D341Med (cell line): Measurements from ENCODE around the gene ARPP21.

ENCODE experiments used
- DNase-seq: peaks from one replicate; pipeline ENCODE4 v3.0.0; 2012; ENCODE audit warnings: low spot score

Gene ARPP21

GRCh38 chr3:35737527-35737926 lies 98.2 kb downstream of the ARPP21 start:
- DNase-seq, result no peak

- DNase-seq, result no peak
Observed at GRCh38 chr3:35737934-35738706, 98.8 kb downstream of the ARPP21 start.

- no peak for DNase-seq
Observed at GRCh38 chr3:35739181-35739809, 100.0 kb downstream of the ARPP21 start.

DNA sequence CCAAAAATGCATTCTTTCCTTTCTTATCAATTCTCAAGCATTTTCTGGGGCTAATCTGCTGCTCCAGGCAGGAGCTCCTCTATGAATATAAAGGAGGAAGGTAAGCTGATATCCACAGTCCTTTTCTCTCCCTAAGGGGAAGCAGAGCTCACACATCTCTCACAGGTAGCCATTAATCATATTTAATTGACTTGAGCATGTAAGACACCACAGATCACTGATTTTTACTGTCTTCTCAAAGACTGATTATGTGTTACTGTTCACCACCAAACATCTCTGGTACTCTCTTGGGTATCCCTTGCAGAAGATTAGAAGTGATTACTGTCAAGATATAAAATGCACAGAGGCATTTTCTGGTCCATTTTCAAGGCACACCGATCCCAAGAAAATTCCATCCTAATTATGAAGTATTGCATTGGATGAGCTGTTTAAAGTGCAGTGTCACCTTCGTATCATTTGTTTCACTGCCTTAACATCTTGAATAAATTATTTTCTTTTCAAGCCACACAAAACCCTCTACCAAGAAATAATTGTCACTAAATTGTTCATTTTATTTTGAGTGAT lies 100.7 kb downstream of the ARPP21 start:
- DNase-seq, result no peak

- no peak for DNase-seq
Observed at GRCh38 chr3:35743218-35743617, 103.9 kb downstream of the ARPP21 start.

GRCh38 chr3:35744419-35744818 lies 105.1 kb downstream of the ARPP21 start:
- DNase-seq, result no peak

- DNase-seq, result no peak
Observed at GRCh38 chr3:35745351-35745750, 106.0 kb downstream of the ARPP21 start.

- no peak for DNase-seq
Observed at GRCh38 chr3:35745802-35746484, 106.6 kb downstream of the ARPP21 start.

DNA sequence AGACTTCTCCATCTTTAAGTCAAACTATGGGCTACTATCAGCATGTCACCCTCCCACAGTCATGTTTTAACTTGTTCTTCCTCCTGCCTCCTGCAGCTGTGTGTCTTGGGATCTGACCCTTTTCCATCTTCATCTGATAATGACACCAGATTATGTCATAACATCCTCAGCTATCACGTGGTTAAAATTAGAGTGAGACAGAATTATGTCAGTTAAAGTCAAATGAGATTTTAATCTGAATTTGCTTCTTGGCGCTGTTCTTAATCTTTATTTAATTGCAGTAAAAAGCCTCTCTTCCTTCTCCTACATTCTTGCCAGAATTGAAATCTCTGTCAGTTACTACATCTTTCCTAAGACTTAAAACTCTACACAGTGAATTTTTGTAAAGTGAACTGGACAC lies 107.2 kb downstream of the ARPP21 start:
- no peak for DNase-seq

GRCh38 chr3:35748144-35748543 lies 108.8 kb downstream of the ARPP21 start:
- DNase-seq, result no peak

DNA sequence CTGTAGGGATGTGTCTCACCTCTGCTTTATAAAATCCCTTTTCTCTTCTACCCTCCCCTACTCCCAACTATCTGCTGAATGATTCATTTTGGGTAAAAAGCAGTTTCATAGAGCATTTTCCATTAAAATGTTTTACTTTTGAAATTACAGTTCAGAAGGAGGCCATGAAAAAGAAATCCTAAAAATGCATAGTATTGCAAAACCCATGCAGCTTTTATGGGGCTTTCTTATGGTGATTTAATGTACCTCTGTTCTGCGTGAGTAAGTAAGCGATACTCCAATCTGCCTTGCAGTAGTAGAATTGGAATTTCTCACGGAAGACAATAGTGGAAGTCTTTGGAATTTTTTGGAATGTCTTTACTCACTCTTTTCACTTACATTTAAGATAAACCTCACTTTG lies 111.9 kb downstream of the ARPP21 start:
- DNase-seq, result no peak

DNA sequence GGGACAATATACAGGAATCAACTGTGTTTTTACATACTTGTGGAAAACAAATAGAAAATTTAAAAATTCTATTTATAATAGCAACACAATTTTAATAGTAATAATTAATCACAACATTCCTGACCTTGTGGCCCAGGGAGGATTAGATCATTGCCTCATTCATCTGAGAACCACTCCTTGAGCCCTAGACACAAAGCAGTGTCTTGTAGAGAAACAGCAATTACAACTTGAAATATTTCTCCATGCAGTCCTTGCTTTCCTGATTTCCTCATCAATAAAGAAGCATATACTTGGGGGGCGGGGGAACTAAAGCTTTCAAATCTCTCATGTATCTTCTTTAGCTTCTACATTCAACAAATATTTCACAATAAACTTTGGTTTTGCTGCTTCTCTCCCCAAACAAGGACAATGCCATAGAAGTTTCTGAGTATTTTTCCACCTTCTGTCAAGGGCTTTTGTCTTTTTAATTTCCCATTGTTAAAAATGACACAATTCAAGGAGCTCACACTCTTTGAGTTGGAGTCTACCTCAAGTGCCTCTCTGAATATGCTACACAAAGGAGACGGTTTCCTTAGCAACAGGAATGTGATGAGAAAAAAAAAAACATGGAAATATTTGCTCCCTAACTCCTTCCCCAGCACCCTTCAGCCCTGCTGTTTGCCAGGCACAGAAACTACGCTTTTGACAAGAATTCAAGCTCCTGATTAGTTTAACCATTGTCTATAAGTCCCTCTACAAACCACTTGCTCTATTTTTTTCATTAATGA lies 118.8 kb downstream of the ARPP21 start:
- DNase-seq, result no peak

GRCh38 chr3:35760146-35760545 lies 120.8 kb downstream of the ARPP21 start:
- no peak for DNase-seq

GRCh38 chr3:35761311-35761710 lies 122.0 kb downstream of the ARPP21 start:
- DNase-seq, result no peak

DNA sequence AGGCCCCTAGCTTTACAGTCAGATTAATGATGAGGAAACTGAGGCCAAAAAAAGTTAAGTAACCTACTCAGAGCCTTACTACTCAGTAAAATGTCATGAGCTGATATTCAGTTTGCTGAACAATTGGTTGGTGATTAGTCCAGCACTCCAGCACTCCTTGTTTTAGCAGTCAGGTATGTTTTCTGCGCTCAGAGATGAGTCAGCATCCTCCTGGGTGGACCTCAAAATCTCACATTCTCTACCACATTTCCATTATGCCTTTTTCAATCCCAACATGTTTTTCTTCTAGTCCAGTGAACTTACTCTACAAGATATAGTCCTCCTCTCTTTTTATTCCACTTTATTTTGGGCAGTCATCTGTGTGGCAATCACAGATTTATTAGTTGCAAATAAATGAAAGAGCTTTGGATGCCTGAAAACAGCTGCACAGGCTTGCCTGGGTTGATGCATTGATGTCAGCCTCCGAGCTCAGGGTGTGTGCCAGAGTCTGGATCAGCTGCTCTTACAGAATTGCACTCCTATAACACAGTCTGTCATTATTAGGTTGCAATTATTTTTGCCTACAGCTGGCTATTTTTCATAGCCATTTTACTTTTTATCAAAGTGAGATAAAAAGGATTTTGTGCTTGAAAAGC lies 133.2 kb downstream of the ARPP21 start:
- no peak for DNase-seq

DNA sequence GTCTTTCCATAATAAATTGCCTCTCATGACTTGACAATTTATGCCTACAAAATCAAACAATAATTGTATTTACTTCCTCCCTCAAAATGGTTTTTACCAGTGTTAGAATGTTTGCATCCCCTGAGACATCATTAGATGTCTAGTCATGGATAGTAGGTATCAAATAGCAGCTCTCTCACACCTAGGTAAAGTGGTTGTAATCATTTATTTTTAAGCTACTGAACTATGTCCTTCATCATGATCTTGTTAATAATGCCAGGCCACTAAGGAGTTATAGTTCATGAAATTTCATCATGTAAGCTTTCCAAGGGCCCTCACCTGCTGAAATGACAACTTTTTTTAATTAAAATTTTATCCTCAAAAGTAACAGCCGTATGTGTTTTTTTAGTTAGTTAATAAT lies 134.1 kb downstream of the ARPP21 start:
- no peak for DNase-seq

- DNase-seq, result no peak
Observed at GRCh38 chr3:35776346-35776745, 137.0 kb downstream of the ARPP21 start.

- no peak for DNase-seq
Observed at GRCh38 chr3:35777065-35777464, 137.7 kb downstream of the ARPP21 start.

DNA sequence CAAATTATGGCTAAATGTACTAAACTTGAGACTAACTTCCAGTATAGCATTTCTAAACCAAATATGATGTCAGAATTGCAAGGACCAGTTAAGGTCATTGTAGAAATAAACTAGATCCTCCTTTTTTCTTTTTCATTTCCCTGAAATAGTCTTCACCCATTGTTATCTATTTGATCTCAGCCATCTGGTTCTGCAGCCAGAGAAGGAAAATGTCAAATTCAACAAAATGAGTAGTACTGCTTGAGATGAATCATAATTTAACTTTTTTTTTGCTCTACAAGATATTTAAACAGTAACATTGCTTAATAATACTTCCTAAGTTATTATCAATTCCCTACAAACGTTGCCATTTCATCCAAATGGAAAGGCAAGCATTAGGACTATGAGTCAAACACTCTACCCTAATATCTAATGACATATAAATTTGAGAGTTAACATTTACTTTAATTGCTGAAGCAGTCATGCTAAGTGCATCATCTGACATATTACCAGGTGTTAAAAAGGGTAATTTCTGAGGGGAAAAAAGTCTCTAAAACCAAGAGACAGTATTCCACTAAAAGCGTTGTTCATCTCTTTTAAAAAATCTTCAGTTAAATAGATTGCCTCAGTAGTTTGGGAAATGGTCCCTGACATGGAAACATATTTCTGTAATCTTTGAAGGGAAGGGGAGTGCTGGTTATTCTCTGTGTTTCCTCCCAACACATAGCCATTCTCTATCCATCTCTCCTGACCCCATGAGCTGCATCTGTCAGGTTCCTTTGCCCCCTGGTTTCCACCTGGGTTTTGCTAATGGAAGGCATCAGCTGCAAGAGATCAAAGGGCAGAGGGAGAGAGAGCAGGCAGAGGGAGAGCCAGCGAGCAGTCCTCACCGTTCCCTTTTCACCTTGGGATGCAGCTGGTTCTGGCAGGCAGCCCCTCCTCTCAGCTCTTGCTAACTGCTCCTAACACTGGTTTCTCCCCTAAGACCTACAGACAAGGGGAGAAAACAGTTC lies 138.5 kb downstream of the ARPP21 start:
- DNase-seq, result no peak

GRCh38 chr3:35779611-35780010 lies 140.3 kb downstream of the ARPP21 start:
- no peak for DNase-seq
